Liver (tissue), 3 donors: ENCODE data around the gene FAM227B.
"Not testable (repeated sequence)": the region's sequence is repeated elsewhere in the genome, so short reads cannot be mapped to it uniquely, and the experiment has no call there.

Source experiments
- EGR1 ChIP-seq, 2 donors: IDR thresholded peaks; 2 replicates each; pipeline ENCODE4 v1.6.1; 2016 to 2018; ENCODE audit warnings: antibody characterized with exemption in 2 of 2, low read depth in 2 of 2
- FOXA1 ChIP-seq: IDR thresholded peaks from 2 replicates; pipeline ENCODE4 v1.6.1; 2016; ENCODE audit warnings: antibody characterized with exemption
- GABPA ChIP-seq, 2 donors: IDR thresholded peaks in 1 of 2; conservative IDR thresholded peaks in 1 of 2; 2 replicates each; pipeline ENCODE4 v1.6.1; 2016; ENCODE audit warnings: antibody characterized with exemption in 2 of 2, mild to moderate bottlenecking in 1 of 2, moderate library complexity in 1 of 2
- JUND ChIP-seq, 2 donors: IDR thresholded peaks; 2 replicates each; pipeline ENCODE4 v1.6.1; 2016; ENCODE audit warnings: antibody characterized with exemption in 2 of 2
- MAX ChIP-seq: IDR thresholded peaks from 2 replicates; pipeline ENCODE4 v1.6.1; 2016; ENCODE audit warnings: antibody characterized with exemption
- RAD21 ChIP-seq, 2 donors: IDR thresholded peaks; 2 replicates each; pipeline ENCODE4 v1.6.1; 2016; ENCODE audit warnings: antibody characterized with exemption in 2 of 2, mild to moderate bottlenecking in 2 of 2
- SP1 ChIP-seq: IDR thresholded peaks from 2 replicates; pipeline ENCODE4 v1.6.1; 2018; ENCODE audit warnings: antibody characterized with exemption, mild to moderate bottlenecking
- TAF1 ChIP-seq: conservative IDR thresholded peaks from 2 replicates; pipeline ENCODE4 v1.6.1; 2016; ENCODE audit warnings: antibody characterized with exemption, mild to moderate bottlenecking
- YY1 ChIP-seq: IDR thresholded peaks from 2 replicates; pipeline ENCODE4 v1.6.1; 2016; ENCODE audit warnings: antibody characterized with exemption, mild to moderate bottlenecking
- TF ChIP-seq, protein P1 (sequence below): fragments of 150-350 bp; IDR thresholded peaks from 2 replicates; pipeline ENCODE4 v1.5.1; 2017; ENCODE audit warnings: improper control_type of control experiment, low read depth, low read length; ENCODE audit not compliant: missing input control
- donor health status: healthy.
- donor health status: healthy.

GRCh38 chr15:49354439-49354838 is 266.2 kb downstream of the FAM227B start:
- TF ChIP-seq FOXA1; JUND (IDR thresholded peaks at IDR 0.05); TAF1; MAX; RAD21 (IDR thresholded peaks at IDR 0.05); GABPA (IDR thresholded peaks at IDR 0.05 in 1 of 2, conservative IDR thresholded peaks at IDR 0.05 in 1 of 2); YY1; EGR1 (IDR thresholded peaks at IDR 0.05; ENCODE audit: low read depth in 2 of 2); SP1: not testable (repeated sequence)
- TF ChIP-seq, protein P1, sequence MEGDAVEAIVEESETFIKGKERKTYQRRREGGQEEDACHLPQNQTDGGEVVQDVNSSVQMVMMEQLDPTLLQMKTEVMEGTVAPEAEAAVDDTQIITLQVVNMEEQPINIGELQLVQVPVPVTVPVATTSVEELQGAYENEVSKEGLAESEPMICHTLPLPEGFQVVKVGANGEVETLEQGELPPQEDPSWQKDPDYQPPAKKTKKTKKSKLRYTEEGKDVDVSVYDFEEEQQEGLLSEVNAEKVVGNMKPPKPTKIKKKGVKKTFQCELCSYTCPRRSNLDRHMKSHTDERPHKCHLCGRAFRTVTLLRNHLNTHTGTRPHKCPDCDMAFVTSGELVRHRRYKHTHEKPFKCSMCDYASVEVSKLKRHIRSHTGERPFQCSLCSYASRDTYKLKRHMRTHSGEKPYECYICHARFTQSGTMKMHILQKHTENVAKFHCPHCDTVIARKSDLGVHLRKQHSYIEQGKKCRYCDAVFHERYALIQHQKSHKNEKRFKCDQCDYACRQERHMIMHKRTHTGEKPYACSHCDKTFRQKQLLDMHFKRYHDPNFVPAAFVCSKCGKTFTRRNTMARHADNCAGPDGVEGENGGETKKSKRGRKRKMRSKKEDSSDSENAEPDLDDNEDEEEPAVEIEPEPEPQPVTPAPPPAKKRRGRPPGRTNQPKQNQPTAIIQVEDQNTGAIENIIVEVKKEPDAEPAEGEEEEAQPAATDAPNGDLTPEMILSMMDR = not testable (repeated sequence)
